Measurements from ENCODE around the gene ZNF750. TPM values are rescaled to one million over a fixed set of nuclear protein-coding genes. Genes with fewer than 3 reads are reported as not detected.
"Not testable (repeated sequence)": the region's sequence is repeated elsewhere in the genome, so short reads cannot be mapped to it uniquely, and the experiment has no call there.

Gene ZNF750
- total RNA-seq, 6 experiments from 2014 or later: not detected

DNA sequence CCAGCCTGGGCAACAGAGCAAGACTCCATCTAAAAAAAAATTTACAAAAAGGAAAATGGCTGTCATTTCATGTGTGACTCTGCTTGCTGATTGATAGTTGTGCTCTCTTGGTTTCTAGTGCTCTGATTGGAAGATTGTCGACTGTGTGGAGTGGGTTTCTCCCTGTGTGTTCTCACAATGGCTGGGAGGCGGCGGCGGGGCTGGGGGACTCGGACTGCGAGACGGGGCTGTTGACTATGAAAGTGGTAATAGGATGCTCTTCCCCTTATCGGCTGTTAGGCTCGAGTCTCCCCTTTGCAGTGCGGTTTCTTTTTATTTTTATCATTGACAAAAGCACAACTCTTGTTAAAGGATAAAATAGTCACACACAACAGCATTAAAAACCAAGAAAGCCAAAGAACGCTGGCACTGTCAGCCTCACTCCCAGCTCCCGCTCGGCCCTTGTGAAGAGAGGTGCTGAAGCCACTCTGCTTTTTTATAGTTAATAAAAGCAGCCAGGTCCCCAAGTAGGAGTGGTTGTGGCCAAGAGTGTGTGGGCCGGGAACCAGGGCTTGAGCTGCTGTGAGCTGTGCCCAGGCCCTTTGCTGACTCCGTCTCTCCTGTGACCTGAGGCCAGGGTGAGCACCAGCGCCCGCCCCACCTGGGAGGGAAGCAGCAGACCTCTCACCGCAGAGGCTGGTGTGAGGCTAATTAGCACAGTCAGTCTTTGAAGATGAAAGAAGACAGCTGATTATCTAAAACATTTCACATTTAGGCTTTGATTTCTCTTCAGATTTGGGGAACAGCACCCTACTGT, 51.4 kb downstream of the ZNF750 start:
- Histone ChIP-seq H3K36me3 (peaks cover 0 to 2% (median 0%) of the 10 kb centered on the region in 4 donors), H3K4me3 (no peak overlapping the region), H3K4me1 (no peaks in the 10 kb centered on the region), H3K27me3 (no peaks in the 10 kb centered on the region), H3K27ac (no peak overlapping the region), H3K9me3 (no peaks in the 10 kb centered on the region)
- DNase-seq: no peak
- no peak for ATAC-seq
- 97% methylated on average over 13 of the region's 18 CpGs for WGBS (ENCODE audit: insufficient coverage, low coverage, low lambda C conversion rate, missing lambda C conversion rate)
- no peak for TF ChIP-seq POLR2A (IDR thresholded peaks at IDR 0.05)
- TF ChIP-seq, protein P1, sequence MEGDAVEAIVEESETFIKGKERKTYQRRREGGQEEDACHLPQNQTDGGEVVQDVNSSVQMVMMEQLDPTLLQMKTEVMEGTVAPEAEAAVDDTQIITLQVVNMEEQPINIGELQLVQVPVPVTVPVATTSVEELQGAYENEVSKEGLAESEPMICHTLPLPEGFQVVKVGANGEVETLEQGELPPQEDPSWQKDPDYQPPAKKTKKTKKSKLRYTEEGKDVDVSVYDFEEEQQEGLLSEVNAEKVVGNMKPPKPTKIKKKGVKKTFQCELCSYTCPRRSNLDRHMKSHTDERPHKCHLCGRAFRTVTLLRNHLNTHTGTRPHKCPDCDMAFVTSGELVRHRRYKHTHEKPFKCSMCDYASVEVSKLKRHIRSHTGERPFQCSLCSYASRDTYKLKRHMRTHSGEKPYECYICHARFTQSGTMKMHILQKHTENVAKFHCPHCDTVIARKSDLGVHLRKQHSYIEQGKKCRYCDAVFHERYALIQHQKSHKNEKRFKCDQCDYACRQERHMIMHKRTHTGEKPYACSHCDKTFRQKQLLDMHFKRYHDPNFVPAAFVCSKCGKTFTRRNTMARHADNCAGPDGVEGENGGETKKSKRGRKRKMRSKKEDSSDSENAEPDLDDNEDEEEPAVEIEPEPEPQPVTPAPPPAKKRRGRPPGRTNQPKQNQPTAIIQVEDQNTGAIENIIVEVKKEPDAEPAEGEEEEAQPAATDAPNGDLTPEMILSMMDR (IDR thresholded peaks at IDR 0.05): no peak
- intact Hi-C loops (cut with DNase I): loop anchor here (10.0 kb wide), 2 partner anchors 116 to 126 kb away; no protein-coding TSS in a partner anchor

DNA sequence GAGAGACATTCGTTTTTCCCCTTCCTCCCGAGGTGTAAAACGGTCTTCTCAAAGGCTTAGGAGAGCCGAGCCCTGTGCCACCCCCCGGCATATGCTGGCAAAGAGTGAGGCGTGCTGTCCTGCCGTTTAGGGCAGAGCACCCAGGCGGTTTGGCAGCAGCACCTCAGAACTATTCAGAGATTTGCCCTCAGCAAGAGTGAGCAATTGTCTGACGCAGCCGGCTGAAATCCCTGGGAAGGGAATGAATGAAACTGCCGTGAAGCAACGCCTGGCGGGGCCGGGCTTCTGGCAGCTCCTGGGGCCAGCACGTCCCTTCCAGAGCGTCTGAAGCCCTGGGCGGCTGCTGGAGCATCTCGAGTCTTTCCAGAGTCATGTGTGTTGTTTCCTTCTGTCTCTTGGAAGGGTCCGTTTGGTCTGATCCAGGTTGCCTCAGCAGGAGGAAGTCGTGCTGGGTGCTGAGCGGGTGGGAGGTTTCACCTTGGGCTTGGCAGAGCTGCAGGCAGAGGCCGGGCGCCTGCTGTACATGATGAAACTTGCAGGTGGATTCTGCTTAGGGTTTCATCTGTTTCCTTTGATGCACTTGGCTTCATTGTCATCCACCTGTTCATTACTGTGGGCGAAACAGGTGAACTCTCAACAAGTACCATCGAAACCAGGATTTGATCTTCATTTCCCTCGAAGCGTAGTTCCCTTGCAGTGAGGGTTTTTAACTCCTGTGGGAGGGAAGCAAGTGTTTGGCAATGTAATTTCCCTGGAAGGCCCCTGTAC, 52.6 kb downstream of the ZNF750 start:
- peaks cover 0 to 5% (median under 1%) of the 10 kb centered on the region in 4 donors for H3K36me3 ChIP-seq

DNA sequence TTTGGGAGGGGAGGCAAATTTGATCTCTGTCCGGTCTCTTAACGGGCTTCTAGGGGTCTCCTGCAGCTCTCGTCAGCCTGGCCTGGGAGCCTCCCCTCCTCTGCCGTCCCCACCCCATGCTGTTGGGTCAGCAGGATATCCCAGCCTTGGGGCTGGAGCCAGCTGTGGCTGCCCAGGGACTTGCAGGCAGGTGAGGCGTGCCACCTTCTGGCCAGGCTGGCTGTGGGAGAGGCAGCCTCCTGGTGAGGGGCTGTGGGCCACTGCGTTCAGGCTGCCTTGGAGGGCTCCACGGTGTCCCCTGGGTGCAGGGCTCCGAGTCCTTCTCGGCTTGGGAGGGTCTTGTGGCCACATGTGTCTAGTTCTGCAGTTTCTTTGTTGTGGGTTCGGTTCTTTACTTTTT, 53.4 kb downstream of the ZNF750 start:
- 100% methylated on average over 1 of the region's 10 CpGs for WGBS (ENCODE audit: insufficient coverage, low coverage, low lambda C conversion rate, missing lambda C conversion rate)
- TF ChIP-seq, protein P1 (IDR thresholded peaks at IDR 0.05): no peak
- no peak for ATAC-seq
- intact Hi-C loops (cut with DNase I): loop anchor here (10.0 kb wide), 2 partner anchors 118 to 128 kb away; no protein-coding TSS in a partner anchor
- Histone ChIP-seq H3K27me3 (no peaks in the 10 kb centered on the region), H3K36me3 (peaks cover 0 to 5% (median under 1%) of the 10 kb centered on the region in 4 donors), H3K9me3 (no peaks in the 10 kb centered on the region), H3K4me1 (no peaks in the 10 kb centered on the region), H3K4me3 (no peak overlapping the region), H3K27ac (no peak overlapping the region)
- DNase-seq: no peak

More for the DNA sequence above, 52.6 kb downstream of the ZNF750 start:
- ATAC-seq (no peak), DNase-seq (no peak)
- Histone ChIP-seq H3K4me1 (no peaks in the 10 kb centered on the region), H3K9me3 (no peaks in the 10 kb centered on the region), H3K27me3 (no peaks in the 10 kb centered on the region), H3K27ac (no peak overlapping the region), H3K4me3 (no peak overlapping the region)
- WGBS (ENCODE audit: insufficient coverage, low coverage, low lambda C conversion rate, missing lambda C conversion rate): 95% methylated on average over 8 of the region's 27 CpGs
- intact Hi-C loops (cut with DNase I): loop anchor here (10.0 kb wide), 2 partner anchors 118 to 128 kb away; no protein-coding TSS in a partner anchor
- no peak for TF ChIP-seq POLR2A (IDR thresholded peaks at IDR 0.05)

DNA sequence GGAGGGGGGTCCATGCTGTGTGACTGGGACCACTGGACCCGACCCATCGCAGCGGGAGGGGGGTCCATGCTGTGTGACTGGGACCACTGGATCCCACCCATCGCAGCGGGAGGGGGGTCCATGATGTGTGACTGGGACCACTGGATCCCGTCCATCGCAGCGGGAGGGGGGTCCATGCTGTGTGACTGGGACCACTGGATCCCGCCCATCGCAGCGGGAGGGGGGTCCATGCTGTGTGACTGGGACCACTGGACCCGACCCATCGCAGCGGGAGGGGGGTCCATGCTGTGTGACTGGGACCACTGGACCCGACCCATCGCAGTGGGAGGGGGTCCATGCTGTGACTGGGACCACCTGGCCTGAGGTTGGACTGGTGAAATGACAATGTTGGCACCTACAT, 54.2 kb downstream of the ZNF750 start:
- H3K27ac ChIP-seq, H3K27me3 ChIP-seq, H3K36me3 ChIP-seq, H3K4me3 ChIP-seq, DNase-seq, ATAC-seq, H3K4me1 ChIP-seq, H3K9me3 ChIP-seq: not testable (repeated sequence)
- intact Hi-C loops (cut with DNase I): loop anchor here (10.0 kb wide), 2 partner anchors 119 to 129 kb away; no protein-coding TSS in a partner anchor
- 95% methylated on average over 8 of the region's 16 CpGs for WGBS (ENCODE audit: insufficient coverage, low coverage, low lambda C conversion rate, missing lambda C conversion rate)

DNA sequence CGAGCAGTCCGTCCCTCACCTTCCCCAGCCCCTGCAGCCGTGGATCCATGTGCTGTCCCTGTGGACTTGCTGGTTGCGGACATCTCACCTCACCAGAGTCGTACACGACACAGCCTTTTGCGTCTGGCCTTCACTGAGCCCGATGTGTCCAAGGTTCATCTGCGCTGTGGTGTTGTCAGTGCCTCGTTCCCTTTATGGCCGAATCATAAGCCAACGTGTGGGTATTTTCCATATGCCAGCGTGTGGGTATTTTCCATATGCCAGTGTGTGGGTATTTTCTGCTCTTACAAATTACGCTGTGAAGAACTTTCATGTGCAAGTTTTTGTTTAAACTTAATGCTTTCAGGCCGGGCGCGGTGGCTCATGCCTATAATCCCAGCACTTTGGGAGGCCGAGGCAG, 56.3 kb downstream of the ZNF750 start:
- ATAC-seq: no peak
- Histone ChIP-seq H3K36me3 (peaks cover 0 to 5% (median under 1%) of the 10 kb centered on the region in 4 donors), H3K27me3 (no peaks in the 10 kb centered on the region), H3K27ac (no peak overlapping the region), H3K9me3 (no peaks in the 10 kb centered on the region), H3K4me1 (no peaks in the 10 kb centered on the region), H3K4me3 (no peak overlapping the region)
- intact Hi-C loops (cut with DNase I): loop anchor here (10.0 kb wide), 2 partner anchors 121 to 131 kb away; no protein-coding TSS in a partner anchor
- WGBS (ENCODE audit: insufficient coverage, low coverage, low lambda C conversion rate, missing lambda C conversion rate): 83% methylated on average over 11 of the region's 18 CpGs
- TF ChIP-seq POLR2A (IDR thresholded peaks at IDR 0.05): no peak
- TF ChIP-seq, protein P1 (IDR thresholded peaks at IDR 0.05): no peak
- DNase-seq: no peak
